ENCODE data around the gene TRIM62.
A peak's percentile ranks its signal among the peaks of the same experiment; 100 is the strongest.

The TRIM62 gene

GRCh38 chr1:33147997-33148314 lies 33.9 kb downstream of the TRIM62 start:
- no peaks in the 10 kb centered on the region for H3K27me3 ChIP-seq (replicated peaks; ENCODE audit: insufficient read depth, low read length)
- H3F3A ChIP-seq (ENCODE audit: insufficient read depth, low read length) = no peaks in the 10 kb centered on the region
- no peaks in the 10 kb centered on the region for H4K20me1 ChIP-seq (ENCODE audit: insufficient read depth, low read length)
- H3K4me2 ChIP-seq (ENCODE audit: low read depth, low read length) = no peak overlapping the region
- TF ChIP-seq, protein P1, sequence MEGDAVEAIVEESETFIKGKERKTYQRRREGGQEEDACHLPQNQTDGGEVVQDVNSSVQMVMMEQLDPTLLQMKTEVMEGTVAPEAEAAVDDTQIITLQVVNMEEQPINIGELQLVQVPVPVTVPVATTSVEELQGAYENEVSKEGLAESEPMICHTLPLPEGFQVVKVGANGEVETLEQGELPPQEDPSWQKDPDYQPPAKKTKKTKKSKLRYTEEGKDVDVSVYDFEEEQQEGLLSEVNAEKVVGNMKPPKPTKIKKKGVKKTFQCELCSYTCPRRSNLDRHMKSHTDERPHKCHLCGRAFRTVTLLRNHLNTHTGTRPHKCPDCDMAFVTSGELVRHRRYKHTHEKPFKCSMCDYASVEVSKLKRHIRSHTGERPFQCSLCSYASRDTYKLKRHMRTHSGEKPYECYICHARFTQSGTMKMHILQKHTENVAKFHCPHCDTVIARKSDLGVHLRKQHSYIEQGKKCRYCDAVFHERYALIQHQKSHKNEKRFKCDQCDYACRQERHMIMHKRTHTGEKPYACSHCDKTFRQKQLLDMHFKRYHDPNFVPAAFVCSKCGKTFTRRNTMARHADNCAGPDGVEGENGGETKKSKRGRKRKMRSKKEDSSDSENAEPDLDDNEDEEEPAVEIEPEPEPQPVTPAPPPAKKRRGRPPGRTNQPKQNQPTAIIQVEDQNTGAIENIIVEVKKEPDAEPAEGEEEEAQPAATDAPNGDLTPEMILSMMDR (IDR thresholded peaks at IDR 0.05; ENCODE audit: low read length) = peak; percentile 44
- TF ChIP-seq EZH2 (optimal IDR thresholded peaks at IDR 0.05; ENCODE audit: low read depth, low read length) = no peak
- H3K9me3 ChIP-seq (replicated peaks; ENCODE audit: insufficient read depth, low read length) = no peaks in the 10 kb centered on the region
- DNase-seq = no peak
- H2AFZ ChIP-seq (ENCODE audit: low read length) = no peak overlapping the region
- no peaks in the 10 kb centered on the region for H3K79me2 ChIP-seq (ENCODE audit: low read length)
- H3K4me3 ChIP-seq (ENCODE audit: low read length) = no peak overlapping the region
- no peak overlapping the region for H3K27ac ChIP-seq (ENCODE audit: low read length)
- no peaks in the 10 kb centered on the region for H3K36me3 ChIP-seq (replicated peaks; ENCODE audit: insufficient read depth, low read length)
- no peaks in the 10 kb centered on the region for H3K4me1 ChIP-seq (ENCODE audit: low read length)
- H3K9ac ChIP-seq (ENCODE audit: low read length) = no peak overlapping the region
- no peaks in the 10 kb centered on the region for H3K9me2 ChIP-seq (replicated peaks; ENCODE audit: insufficient read depth, low read length)

DNA sequence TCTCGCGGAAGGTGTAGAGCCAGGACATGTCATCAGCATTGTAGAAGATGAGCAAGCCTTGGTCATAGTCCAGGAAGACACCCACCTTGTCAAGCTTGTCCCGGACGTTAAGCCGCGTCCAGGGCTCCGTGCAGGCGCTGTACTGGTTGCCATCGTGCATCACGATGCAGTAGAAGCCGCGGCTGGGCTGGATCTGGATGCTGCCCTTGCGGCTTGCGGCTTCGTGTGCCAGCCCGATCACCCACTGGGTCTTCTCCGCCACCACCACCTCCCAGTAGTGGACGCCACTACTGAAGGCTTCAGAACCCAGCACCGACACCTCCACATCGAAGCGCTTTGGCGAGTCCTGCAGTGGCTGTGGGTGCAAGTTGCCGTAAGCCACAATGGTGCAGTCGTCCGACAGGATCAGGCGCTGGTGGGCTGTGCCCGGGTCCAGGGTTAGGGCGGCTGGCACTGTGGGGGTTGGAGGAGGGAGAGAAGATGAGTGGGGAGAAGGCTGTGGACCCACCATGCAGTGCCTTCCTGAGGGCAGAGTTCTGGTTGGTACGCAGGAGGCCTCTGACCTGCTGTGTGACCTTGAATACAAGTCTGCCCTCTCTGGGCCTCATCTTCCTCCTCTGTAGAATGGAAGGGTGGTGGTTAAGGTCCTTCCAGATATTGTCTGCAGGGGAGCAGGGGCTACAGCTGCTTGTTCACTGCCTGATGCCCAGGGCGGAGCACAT lies 34.4 kb downstream of the TRIM62 start:
- no peaks in the 10 kb centered on the region for H3K79me2 ChIP-seq (ENCODE audit: low read length)
- no peak for DNase-seq
- H4K20me1 ChIP-seq (ENCODE audit: insufficient read depth, low read length) = no peaks in the 10 kb centered on the region
- H3K27ac ChIP-seq (ENCODE audit: low read length) = no peak overlapping the region
- no peaks in the 10 kb centered on the region for H3K27me3 ChIP-seq (replicated peaks; ENCODE audit: insufficient read depth, low read length)
- no peak overlapping the region for H2AFZ ChIP-seq (ENCODE audit: low read length)
- no peaks in the 10 kb centered on the region for H3K9me3 ChIP-seq (replicated peaks; ENCODE audit: insufficient read depth, low read length)
- H3K9ac ChIP-seq (ENCODE audit: low read length) = no peak overlapping the region
- no peaks in the 10 kb centered on the region for H3F3A ChIP-seq (ENCODE audit: insufficient read depth, low read length)
- H3K4me1 ChIP-seq (ENCODE audit: low read length) = no peaks in the 10 kb centered on the region
- TF ChIP-seq, protein P1 (IDR thresholded peaks at IDR 0.05; ENCODE audit: low read length) = no peak
- no peak for TF ChIP-seq EZH2 (optimal IDR thresholded peaks at IDR 0.05; ENCODE audit: low read depth, low read length)
- TF ChIP-seq EZH2phosphoT487 (IDR thresholded peaks at IDR 0.05; ENCODE audit: low read length) = no peak
- no peak overlapping the region for H3K4me3 ChIP-seq (ENCODE audit: low read length)
- no peak overlapping the region for H3K4me2 ChIP-seq (ENCODE audit: low read depth, low read length)
- H3K36me3 ChIP-seq (replicated peaks; ENCODE audit: insufficient read depth, low read length) = no peaks in the 10 kb centered on the region
- H3K9me2 ChIP-seq (replicated peaks; ENCODE audit: insufficient read depth, low read length) = no peaks in the 10 kb centered on the region

GRCh38 chr1:33146003-33146402 lies 35.8 kb downstream of the TRIM62 start:
- H2AFZ ChIP-seq (ENCODE audit: low read length) = no peak overlapping the region
- H3K4me3 ChIP-seq (ENCODE audit: low read length) = no peak overlapping the region
- H3K27ac ChIP-seq (ENCODE audit: low read length) = no peak overlapping the region
- no peaks in the 10 kb centered on the region for H3K27me3 ChIP-seq (replicated peaks; ENCODE audit: insufficient read depth, low read length)
- TF ChIP-seq, protein P1 (IDR thresholded peaks at IDR 0.05; ENCODE audit: low read length) = no peak
- TF ChIP-seq EZH2 (optimal IDR thresholded peaks at IDR 0.05; ENCODE audit: low read depth, low read length) (no peak), EZH2phosphoT487 (IDR thresholded peaks at IDR 0.05; ENCODE audit: low read length) (no peak)
- H3K4me2 ChIP-seq (ENCODE audit: low read depth, low read length) = no peak overlapping the region
- no peak for DNase-seq
- no peaks in the 10 kb centered on the region for H3K79me2 ChIP-seq (ENCODE audit: low read length)
- H3K4me1 ChIP-seq (ENCODE audit: low read length) = no peaks in the 10 kb centered on the region
- no peaks in the 10 kb centered on the region for H3F3A ChIP-seq (ENCODE audit: insufficient read depth, low read length)
- H3K9me2 ChIP-seq (replicated peaks; ENCODE audit: insufficient read depth, low read length) = no peaks in the 10 kb centered on the region
- H3K9ac ChIP-seq (ENCODE audit: low read length) = no peak overlapping the region
- H3K9me3 ChIP-seq (replicated peaks; ENCODE audit: insufficient read depth, low read length) = no peaks in the 10 kb centered on the region
- no peaks in the 10 kb centered on the region for H4K20me1 ChIP-seq (ENCODE audit: insufficient read depth, low read length)
- H3K36me3 ChIP-seq (replicated peaks; ENCODE audit: insufficient read depth, low read length) = no peaks in the 10 kb centered on the region
